Measurements from ENCODE around the gene SEC16B. TPM values are rescaled to one million over a fixed set of nuclear protein-coding genes. Genes with fewer than 3 reads are reported as not detected.

The SEC16B gene
- total RNA-seq, 4 donors from 2014 or later: 1.8 to 5.5 (median 3.5) TPM

DNA sequence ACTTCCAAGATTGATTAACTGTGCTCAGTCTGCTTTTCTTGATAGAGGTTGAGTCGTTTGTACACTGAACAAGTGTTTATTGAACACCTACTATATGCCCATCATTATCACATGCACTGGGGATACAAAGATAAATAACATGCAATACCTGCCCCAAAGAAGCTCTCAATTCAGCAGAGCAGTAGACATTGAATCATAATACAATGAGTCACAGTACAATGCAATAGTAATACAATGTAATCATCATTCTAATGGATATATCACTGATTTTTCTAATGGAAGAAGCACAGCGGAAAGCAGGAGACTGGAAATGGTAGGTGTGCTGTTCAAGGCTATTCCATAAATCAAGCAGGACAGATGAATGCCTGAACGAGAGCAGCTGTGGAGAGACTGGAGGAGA is 3.7 kb upstream of the SEC16B start:
- no peak for ATAC-seq
- peaks cover 0 to 16% of the 10 kb centered on the region in 2 donors for H3K36me3 ChIP-seq
- TF ChIP-seq POLR2A (IDR thresholded peaks at IDR 0.05): no peak
- TF ChIP-seq, protein P1, sequence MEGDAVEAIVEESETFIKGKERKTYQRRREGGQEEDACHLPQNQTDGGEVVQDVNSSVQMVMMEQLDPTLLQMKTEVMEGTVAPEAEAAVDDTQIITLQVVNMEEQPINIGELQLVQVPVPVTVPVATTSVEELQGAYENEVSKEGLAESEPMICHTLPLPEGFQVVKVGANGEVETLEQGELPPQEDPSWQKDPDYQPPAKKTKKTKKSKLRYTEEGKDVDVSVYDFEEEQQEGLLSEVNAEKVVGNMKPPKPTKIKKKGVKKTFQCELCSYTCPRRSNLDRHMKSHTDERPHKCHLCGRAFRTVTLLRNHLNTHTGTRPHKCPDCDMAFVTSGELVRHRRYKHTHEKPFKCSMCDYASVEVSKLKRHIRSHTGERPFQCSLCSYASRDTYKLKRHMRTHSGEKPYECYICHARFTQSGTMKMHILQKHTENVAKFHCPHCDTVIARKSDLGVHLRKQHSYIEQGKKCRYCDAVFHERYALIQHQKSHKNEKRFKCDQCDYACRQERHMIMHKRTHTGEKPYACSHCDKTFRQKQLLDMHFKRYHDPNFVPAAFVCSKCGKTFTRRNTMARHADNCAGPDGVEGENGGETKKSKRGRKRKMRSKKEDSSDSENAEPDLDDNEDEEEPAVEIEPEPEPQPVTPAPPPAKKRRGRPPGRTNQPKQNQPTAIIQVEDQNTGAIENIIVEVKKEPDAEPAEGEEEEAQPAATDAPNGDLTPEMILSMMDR (IDR thresholded peaks at IDR 0.05): no peak
- no peak for TF ChIP-seq EP300 (IDR thresholded peaks at IDR 0.05)
- TF ChIP-seq POLR2AphosphoS5 (IDR thresholded peaks at IDR 0.05): no peak
- H3K27ac ChIP-seq: no peak overlapping the region
- H3K27me3 ChIP-seq: no peaks in the 10 kb centered on the region
- no peaks in the 10 kb centered on the region for H3K4me1 ChIP-seq
- no peak overlapping the region for H3K4me3 ChIP-seq
- 81 to 90% methylated on average over 3 of the region's 3 CpGs for WGBS, 2 donors (ENCODE audit: low coverage in 1 of 2)
- no peaks in the 10 kb centered on the region for H3K9me3 ChIP-seq

DNA sequence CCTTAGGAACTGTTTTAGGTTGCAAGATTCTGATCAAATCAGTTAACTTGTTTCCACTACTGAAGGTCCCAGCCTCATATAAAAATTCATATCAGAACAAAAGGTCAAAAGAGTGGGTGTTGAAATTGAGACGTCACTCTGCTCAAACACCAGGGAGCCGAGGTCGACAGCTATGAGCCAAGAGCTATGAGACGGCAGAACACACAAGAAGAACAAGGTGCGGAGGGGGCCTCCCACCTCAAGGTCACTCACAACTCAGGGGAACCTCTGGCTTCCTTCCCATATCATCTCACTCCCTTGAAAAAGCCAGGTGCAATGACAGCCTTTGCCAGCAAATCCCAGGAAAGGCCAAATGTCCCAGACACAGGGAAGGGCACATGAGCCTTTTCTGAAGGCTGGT is 749 bp downstream of the SEC16B start:
- ATAC-seq: peak; percentile 28
- Histone ChIP-seq H3K27me3 (no peaks in the 10 kb centered on the region), H3K4me3 (no peak overlapping the region), H3K9me3 (no peaks in the 10 kb centered on the region), H3K4me1 (no peaks in the 10 kb centered on the region), H3K36me3 (peaks cover 0 to 47% of the 10 kb centered on the region in 2 donors), H3K27ac (no peak overlapping the region)
- TF ChIP-seq EP300 (IDR thresholded peaks at IDR 0.05): no peak
- TF ChIP-seq, protein P1 (IDR thresholded peaks at IDR 0.05): no peak
- no peak for TF ChIP-seq POLR2A (IDR thresholded peaks at IDR 0.05)
- no peak for TF ChIP-seq POLR2AphosphoS5 (IDR thresholded peaks at IDR 0.05)
- 72% methylated on average over 4 of the region's 5 CpGs; no CpG with 5 or more reads in 1 of the 2 donors for WGBS, 2 donors (ENCODE audit: low coverage in 1 of 2)

DNA sequence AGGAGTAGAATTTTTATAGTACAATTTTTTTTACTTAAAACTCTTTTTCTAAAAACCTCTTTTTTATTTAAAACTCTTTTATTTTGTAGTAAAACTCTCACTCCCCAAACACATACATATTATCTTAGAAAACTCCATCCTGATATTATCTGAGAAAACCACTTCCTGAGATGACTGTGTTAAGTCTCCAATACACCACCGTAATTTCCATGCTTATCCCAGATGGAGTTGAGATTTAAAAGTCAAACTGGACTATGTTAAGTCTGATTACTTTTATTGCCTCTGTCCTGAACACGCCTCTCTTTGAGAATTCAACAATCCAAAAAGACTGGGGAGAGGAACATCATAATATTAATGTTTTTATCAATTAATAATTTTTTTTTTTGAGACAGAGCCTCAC is 3.7 kb downstream of the SEC16B start:
- peaks cover 0 to 65% of the 10 kb centered on the region in 2 donors for H3K36me3 ChIP-seq
- TF ChIP-seq EP300 (IDR thresholded peaks at IDR 0.05) (no peak), POLR2A (IDR thresholded peaks at IDR 0.05) (no peak), POLR2AphosphoS5 (IDR thresholded peaks at IDR 0.05) (no peak)
- TF ChIP-seq, protein P1 (IDR thresholded peaks at IDR 0.05): no peak
- H3K4me1 ChIP-seq: no peaks in the 10 kb centered on the region
- 75 to 82% methylated on average over 2 of the region's 2 CpGs for WGBS, 2 donors (ENCODE audit: low coverage in 1 of 2)
- H3K27me3 ChIP-seq: no peaks in the 10 kb centered on the region
- ATAC-seq: no peak
- no peaks in the 10 kb centered on the region for H3K9me3 ChIP-seq
- H3K27ac ChIP-seq: no peak overlapping the region
- no peak overlapping the region for H3K4me3 ChIP-seq

DNA sequence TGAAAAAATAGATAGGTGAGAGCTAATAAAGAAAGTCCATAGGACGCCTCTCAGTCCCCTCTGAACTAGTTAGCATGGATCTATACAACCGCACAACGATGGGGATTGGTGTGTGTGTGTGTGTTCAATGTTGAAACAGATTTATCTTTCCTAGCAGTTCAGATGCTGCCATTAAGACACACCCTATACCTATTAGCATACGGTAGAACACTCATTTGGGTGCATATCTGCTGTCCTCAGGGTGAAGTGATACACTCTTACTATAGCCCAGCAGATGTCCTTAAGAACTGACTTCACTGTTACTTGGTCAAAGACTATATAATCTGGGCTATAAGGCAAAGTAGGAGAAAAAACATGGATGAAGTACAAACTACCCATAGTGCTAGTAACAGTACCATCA is 4.6 kb downstream of the SEC16B start:
- ATAC-seq: no peak
- Histone ChIP-seq H3K4me1 (no peaks in the 10 kb centered on the region), H3K9me3 (no peaks in the 10 kb centered on the region), H3K27me3 (no peaks in the 10 kb centered on the region), H3K27ac (no peak overlapping the region), H3K4me3 (no peak overlapping the region), H3K36me3 (peaks cover 0 to 73% of the 10 kb centered on the region in 2 donors)
- TF ChIP-seq POLR2AphosphoS5 (IDR thresholded peaks at IDR 0.05): no peak
- WGBS, 2 donors (ENCODE audit: low coverage in 1 of 2): 98 to 100% methylated on average over 4 of the region's 4 CpGs

DNA sequence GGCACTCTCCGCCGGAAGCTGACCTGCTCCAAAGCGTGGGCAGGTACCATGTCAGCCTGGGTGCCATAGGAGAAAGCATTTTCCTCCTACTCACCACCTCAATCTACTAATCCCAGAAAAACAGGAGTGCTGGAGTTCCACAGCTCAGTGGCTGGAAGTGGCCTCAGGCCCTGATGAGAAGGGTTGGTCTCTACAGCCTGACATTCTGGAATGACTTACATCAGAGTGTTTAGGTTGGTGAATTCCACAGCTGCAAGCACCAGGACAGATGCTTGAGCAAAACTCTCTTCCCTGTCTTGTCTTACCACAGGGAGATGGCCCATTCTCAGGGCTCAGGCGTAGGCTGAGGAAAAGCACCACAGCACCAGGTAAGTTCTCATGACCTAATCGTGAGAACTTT is 5.5 kb downstream of the SEC16B start:
- H3K27me3 ChIP-seq: no peaks in the 10 kb centered on the region
- H3K36me3 ChIP-seq: peaks cover 0 to 83% of the 10 kb centered on the region in 2 donors
- no peaks in the 10 kb centered on the region for H3K4me1 ChIP-seq
- no peak overlapping the region for H3K4me3 ChIP-seq
- H3K27ac ChIP-seq: no peak overlapping the region
- H3K9me3 ChIP-seq: no peaks in the 10 kb centered on the region
- no CpG with 5 or more reads among the region's 5 CpGs for WGBS, 2 donors (ENCODE audit: low coverage in 1 of 2)
- no peak for ATAC-seq
- TF ChIP-seq, protein P1 (IDR thresholded peaks at IDR 0.05): no peak
- TF ChIP-seq POLR2A (IDR thresholded peaks at IDR 0.05) (no peak), POLR2AphosphoS5 (IDR thresholded peaks at IDR 0.05) (no peak), EP300 (IDR thresholded peaks at IDR 0.05) (no peak)

Data from gastroesophageal sphincter (tissue), 4 donors.